Mesenchymal stem cell (in vitro differentiated cells and primary cell): ENCODE measurements around the gene RARS1.
"Not testable (repeated sequence)": the region's sequence is repeated elsewhere in the genome, so short reads cannot be mapped to it uniquely, and the experiment has no call there.

ENCODE experiments used
- DNase-seq: peaks from one replicate; pipeline ENCODE4 v3.0.0-alpha.2; 2013
- H2AFZ ChIP-seq: one replicate; pipeline ENCODE4 v1.6.1; 2013; ENCODE audit warnings: low read depth, mild to moderate bottlenecking, control low read depth, inconsistent platforms, low read length, moderate library complexity
- H2AK5ac ChIP-seq: 2 replicates; pipeline ENCODE4 v1.6.1; 2013; ENCODE audit warnings: low read length, moderate library complexity, mild to moderate bottlenecking, inconsistent platforms; ENCODE audit not compliant: severe bottlenecking
- H2BK120ac ChIP-seq: one replicate; pipeline ENCODE4 v1.6.1; 2013; ENCODE audit warnings: low read depth, mild to moderate bottlenecking, inconsistent platforms, low read length, moderate library complexity
- H2BK12ac ChIP-seq, 2 experiments: one replicate each; pipeline ENCODE4 v1.6.1; 2013; ENCODE audit warnings: inconsistent platforms in 2 of 2, low read length in 2 of 2, mild to moderate bottlenecking in 2 of 2, moderate library complexity in 2 of 2, control low read depth in 1 of 2
- H2BK15ac ChIP-seq: one replicate; pipeline ENCODE4 v1.6.1; 2013; ENCODE audit warnings: mild to moderate bottlenecking, low read depth, inconsistent platforms; ENCODE audit not compliant: poor library complexity, severe bottlenecking
- H2BK5ac ChIP-seq: 2 replicates; pipeline ENCODE4 v1.6.1; 2013; ENCODE audit warnings: low read depth, mild to moderate bottlenecking, low read length, control low read depth, inconsistent platforms; ENCODE audit not compliant: poor library complexity, severe bottlenecking
- H3K14ac ChIP-seq, 2 experiments: one replicate each; pipeline ENCODE4 v1.6.1; 2013; ENCODE audit warnings: inconsistent platforms in 2 of 2, low read length in 2 of 2, control low read depth in 1 of 2, mild to moderate bottlenecking in 1 of 2, moderate library complexity in 1 of 2
- H3K18ac ChIP-seq, 2 experiments: one replicate each; pipeline ENCODE4 v1.6.1; 2013; ENCODE audit warnings: inconsistent platforms in 2 of 2, low read length in 2 of 2, control low read depth in 1 of 2, low read depth in 1 of 2, mild to moderate bottlenecking in 1 of 2
- H3K23ac ChIP-seq, 2 experiments: one replicate each; pipeline ENCODE4 v1.6.1; 2013; ENCODE audit warnings: inconsistent platforms in 2 of 2, low read length in 2 of 2, mild to moderate bottlenecking in 2 of 2, moderate library complexity in 2 of 2, control low read depth in 1 of 2
- H3K27ac ChIP-seq: 2 replicates; pipeline ENCODE4 v1.5.1; 2013; ENCODE audit warnings: mild to moderate bottlenecking, moderate library complexity, low read length, control low read depth, inconsistent platforms; ENCODE audit not compliant: poor library complexity, severe bottlenecking
- H3K27me3 ChIP-seq, 2 experiments: 2 replicates each; pipeline versions ENCODE4 v1.6.1 to v1.7.0; 2013; ENCODE audit warnings: low read length in 2 of 2, mild to moderate bottlenecking in 2 of 2, moderate library complexity in 2 of 2, control low read depth in 1 of 2, inconsistent platforms in 1 of 2; ENCODE audit not compliant: control insufficient read depth in 1 of 2, insufficient read depth in 1 of 2
- H3K36me3 ChIP-seq, 2 experiments: 2 replicates each; pipeline versions ENCODE4 v1.6.1 to v1.7.0; 2013; ENCODE audit warnings: low read length in 2 of 2, control low read depth in 1 of 2, inconsistent platforms in 1 of 2, low read depth in 1 of 2, mild to moderate bottlenecking in 1 of 2; ENCODE audit not compliant: insufficient read depth in 2 of 2, control insufficient read depth in 1 of 2
- H3K4ac ChIP-seq, 2 experiments: one replicate each; pipeline ENCODE4 v1.6.1; 2013; ENCODE audit warnings: inconsistent platforms in 2 of 2, low read length in 2 of 2, mild to moderate bottlenecking in 2 of 2, moderate library complexity in 2 of 2, control low read depth in 1 of 2, low read depth in 1 of 2
- H3K4me1 ChIP-seq: 2 replicates; pipeline ENCODE4 v1.6.1; 2013; ENCODE audit warnings: low read depth, low read length, control low read depth; ENCODE audit not compliant: control insufficient read depth, insufficient read depth
- H3K4me2 ChIP-seq: 2 replicates; pipeline ENCODE4 v1.6.1; 2013; ENCODE audit warnings: low read length, mild to moderate bottlenecking, inconsistent platforms; ENCODE audit not compliant: poor library complexity, severe bottlenecking
- H3K4me3 ChIP-seq, 2 experiments: 2 replicates each; pipeline versions ENCODE4 v1.5.1 to v1.7.0; 2013; ENCODE audit warnings: low read length in 2 of 2, mild to moderate bottlenecking in 2 of 2, control low read depth in 1 of 2, low read depth in 1 of 2; ENCODE audit not compliant: insufficient read depth in 1 of 2
- H3K79me1 ChIP-seq: replicated peaks from 2 replicates; pipeline ENCODE4 v1.6.1; 2013; ENCODE audit warnings: mild to moderate bottlenecking, control low read depth, low read length, inconsistent platforms; ENCODE audit not compliant: poor library complexity, severe bottlenecking
- H3K9ac ChIP-seq: 2 replicates; pipeline ENCODE4 v1.7.0; 2013; ENCODE audit warnings: mild to moderate bottlenecking, low read length, moderate library complexity
- H3K9me3 ChIP-seq: 2 replicates; pipeline ENCODE4 v1.7.0; 2013; ENCODE audit warnings: mild to moderate bottlenecking, low read length; ENCODE audit not compliant: control insufficient read depth
- H4K8ac ChIP-seq: one replicate; pipeline ENCODE4 v1.6.1; 2013; ENCODE audit warnings: inconsistent platforms, mild to moderate bottlenecking, low read length, moderate library complexity
- H4K91ac ChIP-seq: one replicate; pipeline ENCODE4 v1.6.1; 2013; ENCODE audit warnings: mild to moderate bottlenecking, low read length, inconsistent platforms
- WGBS: methylation state at CpG from one replicate; pipeline ENCODE4 v1.1.7; 2013; ENCODE audit warnings: mixed read lengths; 5-methylcytosine and 5-hydroxymethylcytosine counted together

Gene RARS1

DNA sequence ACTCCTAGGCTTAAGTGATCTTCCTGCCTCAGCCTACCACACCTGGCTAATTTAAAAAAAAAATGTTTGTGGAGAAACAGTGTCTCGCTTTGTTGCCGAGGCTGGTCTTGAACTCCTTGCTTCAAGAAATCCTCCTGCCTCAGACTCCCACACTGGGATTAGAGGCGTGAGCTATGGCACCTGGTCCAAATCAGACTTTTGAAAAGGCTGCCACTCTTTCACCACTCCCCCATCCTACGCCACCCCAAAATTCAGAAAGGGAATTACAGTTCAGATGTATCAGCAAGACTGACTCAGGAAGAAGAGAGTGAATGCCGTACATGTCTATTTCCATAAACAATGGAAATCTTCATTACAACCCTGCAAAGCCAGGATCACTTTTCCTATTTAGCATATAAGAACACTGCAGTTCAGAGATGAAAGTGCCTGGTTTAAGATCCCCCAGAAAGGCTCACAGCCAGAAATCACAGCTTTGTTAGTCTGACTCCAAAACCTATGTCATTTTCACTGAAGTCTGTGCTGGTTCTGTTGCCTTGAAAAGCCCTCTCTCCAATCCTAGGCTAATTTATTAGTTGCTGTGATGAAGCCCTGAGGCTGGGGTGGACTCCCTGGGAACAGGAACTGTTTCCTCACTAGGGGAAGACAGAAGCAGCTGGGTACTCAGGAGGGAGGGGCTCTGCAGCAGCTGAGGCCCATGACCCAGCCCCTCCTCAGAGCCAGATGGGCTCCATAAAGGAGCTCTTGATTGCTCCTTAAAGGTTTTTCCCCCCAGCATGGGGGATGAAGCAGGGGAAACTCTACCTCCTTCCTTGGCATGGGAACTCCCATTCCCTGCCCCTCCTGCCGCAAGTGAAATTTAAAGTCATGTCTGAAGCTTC lies 46.0 kb downstream of the RARS1 start:
- Histone ChIP-seq H3K9me3 (peaks cover 4% of the 10 kb centered on the region), H3K14ac (no peak overlapping the region), H3K4ac (no peak overlapping the region), H3K9ac (no peak overlapping the region), H2AK5ac (no peak overlapping the region), H3K36me3 (peaks cover 0 to 3% of the 10 kb centered on the region in 2 experiments), H3K27me3 (peaks cover 38 to 55% of the 10 kb centered on the region in 2 experiments), H4K8ac (no peak overlapping the region), H3K4me2 (no peak overlapping the region), H3K79me1 (no peaks in the 10 kb centered on the region), H3K18ac (no peak overlapping the region), H3K4me3 (no peak overlapping the region), H3K27ac (no peak overlapping the region), H2BK12ac (no peak overlapping the region), H2BK120ac (no peak overlapping the region), H3K4me1 (peaks cover 12% of the 10 kb centered on the region), H3K23ac (no peak overlapping the region), H2BK15ac (no peak overlapping the region), H4K91ac (no peak overlapping the region), H2BK5ac (no peak overlapping the region), H2AFZ (no peak overlapping the region)
- no peak for DNase-seq
- WGBS, result 74% methylated on average over 5 of the region's 6 CpGs

DNA sequence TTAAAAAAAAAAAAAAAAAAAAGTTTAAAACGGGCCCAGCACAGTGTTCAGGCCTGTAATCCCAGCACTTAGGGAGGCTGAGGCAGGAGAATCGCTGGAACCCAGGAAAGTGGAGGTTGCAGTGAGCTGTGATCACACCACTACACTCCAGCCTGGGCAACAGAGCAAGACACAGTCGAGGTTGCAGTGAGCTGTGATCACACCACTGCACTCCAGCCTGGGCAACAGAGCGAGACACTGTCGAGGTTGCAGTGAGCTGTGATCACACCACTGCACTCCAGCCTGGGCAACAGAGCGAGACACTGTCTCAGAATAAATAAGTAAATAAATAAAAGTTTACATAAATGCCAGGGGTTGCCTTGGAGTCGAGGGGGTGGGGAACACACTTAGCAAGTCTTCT lies 48.1 kb downstream of the RARS1 start:
- not testable (repeated sequence) for H3K4me3 ChIP-seq, H3K18ac ChIP-seq, H4K8ac ChIP-seq, H2AK5ac ChIP-seq, DNase-seq, H3K23ac ChIP-seq, H3K79me1 ChIP-seq, H3K4me2 ChIP-seq, H3K4me1 ChIP-seq, H2AFZ ChIP-seq, H3K36me3 ChIP-seq, H3K9me3 ChIP-seq, H3K4ac ChIP-seq, H2BK12ac ChIP-seq, H2BK5ac ChIP-seq, H3K14ac ChIP-seq, H2BK15ac ChIP-seq, H3K9ac ChIP-seq, H3K27ac ChIP-seq, H2BK120ac ChIP-seq, H4K91ac ChIP-seq
- 78% methylated on average over 6 of the region's 7 CpGs for WGBS
- peaks cover 29 to 51% of the 10 kb centered on the region in 2 experiments for H3K27me3 ChIP-seq

DNA sequence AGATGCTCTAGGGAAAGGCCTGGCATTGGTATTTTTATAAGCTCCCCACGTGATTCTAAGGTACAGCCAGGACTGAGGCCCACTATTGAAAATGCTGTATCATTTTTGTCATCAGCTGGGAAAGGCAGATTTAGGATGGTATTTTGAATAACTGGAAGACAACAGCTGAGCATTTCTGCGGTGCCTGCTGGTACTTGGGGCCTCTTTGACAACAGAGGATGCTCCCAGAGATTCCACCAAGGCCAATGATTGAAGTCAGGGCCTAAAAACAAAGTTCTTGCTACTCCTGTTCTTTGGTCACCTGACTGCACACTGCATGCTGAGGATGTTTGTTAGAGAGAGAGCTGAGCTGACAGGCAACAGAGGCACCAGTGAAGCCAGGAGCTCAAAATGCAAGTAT lies 50.9 kb downstream of the RARS1 start:
- WGBS, result 58% methylated on average over 2 of the region's 2 CpGs
- Histone ChIP-seq H2BK12ac (no peak overlapping the region), H3K27ac (no peak overlapping the region), H2AK5ac (no peak overlapping the region), H3K4me3 (no peak overlapping the region), H3K18ac (no peak overlapping the region), H3K36me3 (no peaks in the 10 kb centered on the region), H3K23ac (no peak overlapping the region), H2BK120ac (no peak overlapping the region), H2BK15ac (no peak overlapping the region), H3K4me1 (no peaks in the 10 kb centered on the region), H3K9ac (no peak overlapping the region), H3K14ac (no peak overlapping the region), H3K9me3 (no peaks in the 10 kb centered on the region), H3K79me1 (no peaks in the 10 kb centered on the region), H3K4ac (no peak overlapping the region), H3K4me2 (no peak overlapping the region), H4K91ac (no peak overlapping the region), H2BK5ac (no peak overlapping the region), H2AFZ (no peak overlapping the region), H3K27me3 (peaks cover 8 to 27% of the 10 kb centered on the region in 2 experiments), H4K8ac (no peak overlapping the region)
- no peak for DNase-seq

DNA sequence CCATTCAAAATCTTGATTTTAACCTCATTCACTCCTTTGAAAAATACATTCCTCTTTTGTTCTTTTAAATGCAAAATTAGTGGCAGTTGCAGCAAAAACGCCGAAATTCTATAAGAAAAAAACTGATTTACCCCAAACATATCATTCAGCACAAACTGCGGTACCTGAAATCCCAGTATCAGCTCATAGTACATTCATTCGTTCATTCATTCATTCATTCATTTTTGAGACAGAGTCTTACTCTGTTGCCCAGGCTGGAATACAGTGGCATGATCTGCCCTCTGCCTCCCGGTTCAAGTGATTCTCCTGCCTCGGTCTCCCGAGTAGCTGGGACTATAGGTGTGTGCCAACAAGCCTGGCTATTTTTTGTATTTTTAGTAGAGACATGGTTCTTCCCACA lies 63.3 kb downstream of the RARS1 start:
- Histone ChIP-seq H3K9ac (no peak overlapping the region), H3K18ac (no peak overlapping the region), H3K79me1 (peaks cover 10% of the 10 kb centered on the region), H4K91ac (no peak overlapping the region), H3K27ac (no peak overlapping the region), H2BK15ac (peak overlapping the region; percentile 67), H3K4me3 (no peak overlapping the region), H3K36me3 (peaks cover 8 to 64% of the 10 kb centered on the region in 2 experiments), H3K4me2 (no peak overlapping the region), H3K4me1 (no peaks in the 10 kb centered on the region), H4K8ac (no peak overlapping the region), H2BK5ac (no peak overlapping the region), H2AK5ac (no peak overlapping the region), H2BK120ac (no peak overlapping the region), H3K9me3 (no peaks in the 10 kb centered on the region), H3K4ac (no peak overlapping the region), H3K27me3 (no peaks in the 10 kb centered on the region), H3K23ac (no peak overlapping the region), H3K14ac (no peak overlapping the region), H2AFZ (no peak overlapping the region), H2BK12ac (no peak overlapping the region)
- 98% methylated on average over 5 of the region's 7 CpGs for WGBS
- no peak for DNase-seq
